ENCODE measurements around the gene IER3.

GRCh38 chr6:30767944-30768301, 23.6 kb upstream of the IER3 start:
- no peak for TF ChIP-seq CTCF (IDR thresholded peaks at IDR 0.05)
- TF ChIP-seq POLR2AphosphoS5 (IDR thresholded peaks at IDR 0.05; ENCODE audit: insufficient read depth in 1 of 2, low read depth in 1 of 2), result no peak
- no peak for TF ChIP-seq POLR2A (IDR thresholded peaks at IDR 0.05)
